Measurements from ENCODE around the gene ZBTB38. TPM values are rescaled to one million over a fixed set of nuclear protein-coding genes. Genes with fewer than 3 reads are reported as not detected.
A peak's percentile ranks its signal among the peaks of the same experiment; 100 is the strongest.

The ZBTB38 gene
- total RNA-seq, 2 experiments from 2014 or later: 8.4 to 12.4 TPM

GRCh38 chr3:141321109-141321497 lies 47.2 kb upstream of the ZBTB38 start:
- H2AFZ ChIP-seq (ENCODE audit: low read length): peak overlapping the region; percentile 96
- DNase-seq (ENCODE audit: low spot score): no peak
- ChIA-PET POLR2A (interaction anchor here (0.7 to 1.5 kb wide), 4 partner anchors 9 to 76 kb away, joined by 3 to 10 read pairs (median 4); no protein-coding TSS in a partner anchor), CTCF (ENCODE audit: unreplicated experiment) (no interaction called here)
- H3K9me2 ChIP-seq (ENCODE audit: insufficient read depth, low read length): no peaks in the 10 kb centered on the region
- H3K4me3 ChIP-seq (ENCODE audit: low read depth, low read length, poor library complexity, severe bottlenecking): peak overlapping the region; percentile 9
- BruUV-seq (replicated peaks): no TSS peak
- intact Hi-C loops (cut with micrococcal nuclease; ENCODE audit: unreplicated experiment): no loop called here
- no peaks in the 10 kb centered on the region for H3K9me3 ChIP-seq (ENCODE audit: low read length)
- no peaks in the 10 kb centered on the region for H3K79me2 ChIP-seq (ENCODE audit: insufficient read depth, low read depth, low read length)
- H3K4me2 ChIP-seq (ENCODE audit: low read length): peak overlapping the region; percentile 27
- H4K20me1 ChIP-seq (ENCODE audit: insufficient read depth, low read length): no peaks in the 10 kb centered on the region
- no peak for TF ChIP-seq EZH2phosphoT487 (IDR thresholded peaks at IDR 0.05; ENCODE audit: borderline replicate concordance, low read depth, low read length)
- no peak for TF ChIP-seq CTCF (conservative IDR thresholded peaks at IDR 0.05; ENCODE audit: low read length)
- no peaks in the 10 kb centered on the region; the same call in 1 of the 2 replicates for H3K36me3 ChIP-seq (ENCODE audit: insufficient read depth, low read length)
- H3K27ac ChIP-seq (ENCODE audit: low read depth, low read length, poor library complexity, severe bottlenecking): no peak overlapping the region
- peaks cover 10% of the 10 kb centered on the region for H3K4me1 ChIP-seq (ENCODE audit: insufficient read depth, low read length, poor library complexity, severe bottlenecking)

- Histone ChIP-seq H3K9me2 (ENCODE audit: insufficient read depth, low read length) (no peaks in the 10 kb centered on the region), H3K4me2 (ENCODE audit: low read length) (no peak overlapping the region), H3K79me2 (ENCODE audit: insufficient read depth, low read depth, low read length) (no peaks in the 10 kb centered on the region), H4K20me1 (ENCODE audit: insufficient read depth, low read length) (no peaks in the 10 kb centered on the region), H3K36me3 (ENCODE audit: insufficient read depth, low read length) (no peaks in the 10 kb centered on the region; the same call in 1 of the 2 replicates), H3K4me1 (ENCODE audit: insufficient read depth, low read length, poor library complexity, severe bottlenecking) (peaks cover 10% of the 10 kb centered on the region), H3K9me3 (ENCODE audit: low read length) (no peaks in the 10 kb centered on the region), H3K27ac (ENCODE audit: low read depth, low read length, poor library complexity, severe bottlenecking) (no peak overlapping the region), H2AFZ (ENCODE audit: low read length) (no peak overlapping the region), H3K4me3 (ENCODE audit: low read depth, low read length, poor library complexity, severe bottlenecking) (no peak overlapping the region)
- CTCF ChIA-PET (ENCODE audit: unreplicated experiment): interaction anchor here (0.8 kb wide), 1 partner anchor 10 kb away, joined by 3 read pairs; no protein-coding TSS in a partner anchor
- TF ChIP-seq EZH2phosphoT487 (IDR thresholded peaks at IDR 0.05; ENCODE audit: borderline replicate concordance, low read depth, low read length) (no peak), CTCF (conservative IDR thresholded peaks at IDR 0.05; ENCODE audit: low read length) (no peak)
- BruUV-seq (replicated peaks): no TSS peak
- DNase-seq (ENCODE audit: low spot score): no peak
- POLR2A ChIA-PET: interaction anchor here (1.5 to 1.8 kb wide), 2 partner anchors 12 to 13 kb away, joined by 3 read pairs; no protein-coding TSS in a partner anchor
- intact Hi-C loops (cut with micrococcal nuclease; ENCODE audit: unreplicated experiment): no loop called here
Observed at GRCh38 chr3:141323936-141324704, 44.2 kb upstream of the ZBTB38 start.

GRCh38 chr3:141326123-141326522 lies 42.2 kb upstream of the ZBTB38 start:
- CTCF ChIA-PET (ENCODE audit: unreplicated experiment): no interaction called here
- intact Hi-C loops (cut with micrococcal nuclease; ENCODE audit: unreplicated experiment): no loop called here
- H3K4me1 ChIP-seq (ENCODE audit: insufficient read depth, low read length, poor library complexity, severe bottlenecking): peaks cover 2% of the 10 kb centered on the region
- H3K9me3 ChIP-seq (ENCODE audit: low read length): no peaks in the 10 kb centered on the region
- no peaks in the 10 kb centered on the region for H3K79me2 ChIP-seq (ENCODE audit: insufficient read depth, low read depth, low read length)
- H3K36me3 ChIP-seq (ENCODE audit: insufficient read depth, low read length): no peaks in the 10 kb centered on the region
- TF ChIP-seq CTCF (conservative IDR thresholded peaks at IDR 0.05; ENCODE audit: low read length) (no peak), EZH2phosphoT487 (IDR thresholded peaks at IDR 0.05; ENCODE audit: borderline replicate concordance, low read depth, low read length) (no peak)
- H3K4me2 ChIP-seq (ENCODE audit: low read length): no peak overlapping the region
- H4K20me1 ChIP-seq (ENCODE audit: insufficient read depth, low read length): no peaks in the 10 kb centered on the region
- H3K4me3 ChIP-seq (ENCODE audit: low read depth, low read length, poor library complexity, severe bottlenecking): no peak overlapping the region
- DNase-seq (ENCODE audit: low spot score): no peak
- no TSS peak for BruUV-seq (replicated peaks)
- POLR2A ChIA-PET: no interaction called here
- no peaks in the 10 kb centered on the region for H3K9me2 ChIP-seq (ENCODE audit: insufficient read depth, low read length)
- H2AFZ ChIP-seq (ENCODE audit: low read length): no peak overlapping the region
- H3K27ac ChIP-seq (ENCODE audit: low read depth, low read length, poor library complexity, severe bottlenecking): no peak overlapping the region

Data from OCI-LY7 (cell line).